Measurements from ENCODE around the gene ANO3.
A peak's percentile ranks its signal among the peaks of the same experiment; 100 is the strongest.

The ANO3 gene

DNA sequence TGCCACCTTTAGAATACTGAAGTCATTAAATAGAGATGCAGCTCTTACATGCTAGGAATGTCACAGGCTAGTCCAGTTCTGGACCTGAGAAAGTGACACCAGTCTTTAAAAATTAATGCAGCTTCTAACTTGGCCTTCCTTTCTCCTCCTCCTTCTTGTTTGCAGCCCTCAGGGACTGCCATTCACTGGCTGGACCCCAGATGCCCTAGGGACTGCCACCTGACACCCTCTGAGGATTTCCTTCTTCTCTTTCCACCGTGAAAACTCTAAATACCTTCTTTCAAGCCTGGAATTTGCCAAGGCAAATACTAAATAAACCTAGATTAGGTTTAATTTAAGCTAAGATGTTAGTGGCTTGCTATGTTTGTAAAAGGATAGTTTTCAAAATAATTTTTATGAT lies 161.7 kb downstream of the ANO3 start:
- DNase-seq (ENCODE audit: low read depth): no peak

DNA sequence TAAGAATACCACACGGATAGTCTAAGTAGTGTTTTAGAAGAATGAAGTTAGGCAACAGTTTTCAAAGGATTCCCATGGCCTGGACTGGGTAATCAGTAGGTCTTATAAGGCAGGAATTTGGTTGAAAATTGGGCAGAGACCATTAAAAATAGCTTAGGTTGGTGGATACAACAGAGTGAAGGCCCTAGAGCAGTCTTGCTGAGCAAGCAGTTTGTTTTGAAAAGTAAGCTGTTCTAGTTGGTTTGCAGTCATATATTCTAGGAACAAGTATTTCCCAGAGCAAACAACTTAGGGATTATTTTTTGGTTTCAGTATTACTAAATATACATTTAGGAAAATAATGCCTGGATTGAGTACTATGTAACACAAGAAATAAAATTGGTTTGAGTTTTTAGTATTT lies 175.3 kb downstream of the ANO3 start:
- no peak for DNase-seq (ENCODE audit: low read depth)

DNA sequence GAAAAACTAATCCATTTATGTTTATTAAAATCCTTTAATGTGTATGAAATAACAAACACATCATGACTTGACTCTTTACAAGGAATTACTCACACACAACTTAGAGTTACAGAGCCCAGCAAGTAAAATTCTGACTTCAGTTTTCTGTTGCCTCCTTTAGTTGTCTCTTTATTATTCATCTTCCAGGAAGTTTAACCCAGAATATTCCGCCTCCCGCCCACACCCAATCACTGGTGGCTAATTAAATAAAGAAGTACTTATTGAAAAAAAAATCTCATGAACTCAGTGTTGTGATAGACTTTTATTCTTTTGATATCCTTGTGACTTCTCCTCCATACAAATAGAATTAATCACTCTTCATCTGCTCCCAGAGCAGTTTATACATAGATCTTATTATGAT lies 178.2 kb downstream of the ANO3 start:
- no peak for DNase-seq (ENCODE audit: low read depth)

DNA sequence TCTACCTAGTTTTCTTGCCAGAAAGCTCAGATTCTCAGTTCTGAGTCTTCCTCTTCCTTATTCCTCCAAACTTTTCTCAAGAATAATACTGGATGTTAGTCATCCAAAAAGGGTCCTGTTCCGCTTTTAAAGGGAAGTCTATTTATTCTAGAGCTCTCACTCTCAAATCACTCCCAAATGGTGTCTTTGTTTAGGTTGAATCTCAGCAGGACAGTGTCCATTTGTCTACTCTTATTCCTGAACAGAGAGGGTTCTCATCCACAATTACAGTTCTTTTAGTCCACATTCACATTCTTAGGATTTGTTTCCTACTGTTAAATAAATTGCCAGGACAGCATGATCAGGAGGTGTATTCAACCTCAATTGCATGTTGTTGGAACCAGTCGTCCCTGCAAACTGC lies 178.8 kb downstream of the ANO3 start:
- no peak for DNase-seq (ENCODE audit: low read depth)

DNA sequence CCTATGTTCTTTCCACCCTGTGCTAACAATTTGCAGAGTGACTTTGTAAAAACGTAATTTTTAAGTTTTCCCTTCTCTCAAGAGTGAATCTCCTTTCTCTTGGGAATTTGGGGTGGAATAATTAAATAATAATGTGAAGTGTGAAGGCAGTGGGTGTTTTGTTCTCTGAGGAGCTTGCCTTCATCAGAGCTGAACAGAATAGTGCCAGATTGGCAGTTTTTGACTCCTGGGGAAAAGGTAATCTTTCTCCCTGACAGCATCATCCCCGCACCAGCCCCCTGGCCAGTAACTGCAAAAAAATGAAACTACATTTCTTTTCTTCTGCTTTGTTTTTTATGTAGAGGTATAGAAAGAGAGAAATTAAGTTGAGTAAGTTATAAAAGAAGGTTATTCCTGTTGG lies 180.3 kb downstream of the ANO3 start:
- no peak for DNase-seq (ENCODE audit: low read depth)

DNA sequence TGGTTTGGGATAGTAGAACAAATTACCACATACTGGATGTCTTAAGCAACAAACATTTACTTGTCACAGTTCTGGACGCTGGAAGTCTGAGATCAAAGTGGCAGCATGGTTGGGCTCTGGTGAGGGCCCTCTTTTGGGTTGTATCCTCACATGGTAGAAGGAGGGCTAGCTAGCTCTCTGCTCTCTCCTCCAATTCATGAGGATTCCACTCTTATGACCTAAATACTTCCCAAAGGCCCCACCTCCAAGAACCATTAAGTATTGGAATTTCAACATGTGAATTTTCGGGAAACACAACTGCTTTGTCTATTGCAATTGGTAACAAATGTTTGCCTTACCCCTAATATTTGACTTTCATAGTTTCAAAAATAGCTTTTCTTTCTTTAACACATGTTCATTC lies 187.5 kb downstream of the ANO3 start:
- no peak for DNase-seq (ENCODE audit: low read depth)

DNA sequence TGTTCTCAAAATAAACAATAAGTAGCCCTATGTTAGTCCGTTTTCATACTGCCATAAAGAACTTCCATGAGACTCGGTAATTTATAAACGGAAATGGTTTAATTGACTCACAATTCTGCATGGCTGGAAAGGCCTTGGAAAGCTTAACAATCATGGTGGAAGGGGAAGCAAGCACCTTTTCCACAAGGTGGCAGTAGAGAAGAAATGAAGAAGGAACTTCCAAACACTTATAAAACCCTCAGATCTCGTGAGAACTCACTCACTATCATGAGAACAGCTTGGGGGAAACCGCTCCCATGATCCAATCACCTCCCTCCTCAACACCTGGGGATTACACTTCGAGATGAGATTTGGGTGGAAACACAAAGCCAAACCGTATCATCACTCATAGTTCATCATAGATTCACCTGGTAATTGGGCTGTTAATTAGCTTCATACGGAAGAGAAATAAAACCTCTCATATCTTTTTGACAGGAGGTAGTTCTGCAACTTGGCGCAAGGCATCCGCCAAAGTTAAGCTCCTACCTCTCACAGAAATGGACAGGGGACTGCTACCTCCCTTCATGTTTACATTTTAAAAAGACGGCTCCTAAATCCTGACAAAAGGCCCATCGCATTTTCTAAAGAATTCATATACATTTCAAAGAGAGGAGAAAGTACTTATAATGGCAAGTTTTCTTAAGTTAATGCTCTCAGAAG lies 191.1 kb downstream of the ANO3 start:
- peak; percentile 47 for DNase-seq (ENCODE audit: low read depth)

DNA sequence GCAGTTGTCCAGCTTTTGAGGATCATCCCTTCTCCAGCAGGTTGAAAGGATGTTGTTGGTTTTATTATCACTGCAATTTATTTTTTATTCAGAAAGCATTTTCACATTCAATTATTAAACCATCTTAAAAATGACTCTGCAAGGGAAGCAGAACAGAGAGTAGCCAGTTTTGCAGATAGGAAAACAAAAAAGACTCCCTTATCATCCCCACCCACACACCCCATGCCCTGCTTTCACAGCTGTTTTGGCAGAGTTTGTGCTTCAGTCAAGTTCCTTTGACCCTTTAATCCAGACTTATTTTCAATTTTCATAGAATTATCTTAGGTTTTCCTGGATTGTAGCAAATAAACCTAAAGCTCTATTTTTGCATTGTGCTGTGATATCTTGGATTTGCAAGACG lies 195.8 kb downstream of the ANO3 start:
- DNase-seq (ENCODE audit: low read depth): no peak

DNA sequence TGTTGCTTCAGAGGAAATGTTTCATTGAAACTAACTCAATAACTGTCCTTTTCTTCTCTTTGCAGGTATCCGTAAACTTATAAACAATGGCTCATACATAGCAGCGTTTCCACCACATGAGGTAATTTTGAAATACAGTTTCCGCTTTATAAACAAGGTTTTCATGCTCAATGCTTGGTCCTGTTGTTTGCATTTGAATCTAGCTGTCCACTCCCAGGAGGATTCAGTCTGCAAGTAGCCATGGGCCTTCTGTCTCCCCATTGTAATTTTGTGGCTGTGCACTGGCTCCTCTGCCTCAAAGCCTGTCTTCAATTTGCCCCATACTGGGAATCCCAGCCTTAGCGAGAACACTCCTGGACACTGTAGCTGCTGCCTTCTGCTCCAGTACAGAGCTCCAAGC lies 205.4 kb downstream of the ANO3 start:
- DNase-seq (ENCODE audit: low read depth): no peak

DNA sequence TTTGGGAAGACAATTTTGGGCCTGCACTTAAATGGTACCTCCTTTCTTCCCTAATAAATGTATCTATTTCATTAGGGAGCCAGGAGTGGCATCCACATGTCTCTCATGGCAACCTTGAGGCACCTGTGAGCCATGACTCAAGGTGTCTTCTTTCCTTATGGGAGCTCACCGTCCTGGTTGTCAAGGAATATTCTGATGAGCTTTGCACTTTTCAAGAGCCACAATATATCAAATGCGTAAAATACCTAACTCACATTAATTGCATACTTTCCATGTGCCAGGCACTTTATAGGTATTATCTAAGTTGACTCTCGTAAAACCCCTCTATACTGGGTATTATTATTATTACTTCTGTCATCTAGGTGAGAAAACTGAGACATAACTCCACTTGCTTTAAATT lies 207.6 kb downstream of the ANO3 start:
- no peak for DNase-seq (ENCODE audit: low read depth)

DNA sequence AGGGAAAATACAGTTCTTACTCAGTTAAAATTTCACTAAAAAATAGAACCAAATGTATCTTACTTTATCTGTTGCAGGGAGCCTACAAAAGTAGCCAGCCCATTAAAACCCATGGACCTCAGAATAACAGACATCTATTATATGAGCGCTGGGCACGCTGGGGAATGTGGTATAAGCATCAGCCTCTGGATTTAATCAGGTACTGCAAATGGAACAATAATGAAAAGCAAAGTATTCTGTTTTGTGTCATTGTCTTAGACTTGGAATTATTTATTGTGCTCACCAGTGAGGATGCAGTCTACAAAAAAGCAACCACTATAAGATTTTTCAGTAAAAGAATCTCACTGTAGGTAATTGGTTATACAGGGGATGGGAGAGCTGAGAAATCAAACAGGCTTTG lies 209.9 kb downstream of the ANO3 start:
- DNase-seq (ENCODE audit: low read depth): no peak

DNA sequence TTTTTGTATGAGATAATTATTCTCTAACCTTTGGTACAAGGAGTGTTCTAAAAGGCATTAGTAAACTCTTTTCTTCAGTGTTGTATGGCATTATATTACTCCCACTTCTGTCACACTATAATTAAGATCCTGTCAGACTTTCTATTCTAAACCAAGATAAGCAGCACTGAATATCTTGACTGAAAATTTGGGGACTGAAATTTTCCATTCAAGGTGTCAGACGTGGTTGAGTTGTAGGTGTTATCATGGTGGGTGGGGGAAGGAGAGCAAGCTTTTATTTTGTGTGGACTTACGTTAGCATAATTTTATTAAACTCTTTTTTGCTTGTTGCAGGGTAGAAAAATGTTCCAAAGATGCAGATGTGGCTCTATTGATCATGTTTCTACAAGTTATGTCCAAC lies 217.2 kb downstream of the ANO3 start:
- no peak for DNase-seq (ENCODE audit: low read depth)

DNA sequence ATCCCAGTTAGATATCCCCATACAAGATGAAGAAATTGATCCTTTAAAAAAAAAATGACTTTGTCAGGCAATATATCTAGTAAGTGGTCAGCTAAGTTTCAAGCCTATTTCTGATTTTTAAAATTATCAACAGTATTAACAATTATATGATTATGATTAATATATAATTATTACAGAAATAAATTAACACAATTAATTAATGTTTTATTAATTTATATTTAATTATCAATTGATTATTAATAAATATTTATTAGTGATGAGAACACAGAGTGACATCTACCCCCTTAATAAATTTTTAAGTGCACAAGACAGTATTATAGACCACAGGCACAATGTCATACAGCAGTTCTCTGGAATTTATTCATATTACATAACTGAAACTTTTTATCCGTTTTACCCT lies 218.1 kb downstream of the ANO3 start:
- no peak for DNase-seq (ENCODE audit: low read depth)

DNA sequence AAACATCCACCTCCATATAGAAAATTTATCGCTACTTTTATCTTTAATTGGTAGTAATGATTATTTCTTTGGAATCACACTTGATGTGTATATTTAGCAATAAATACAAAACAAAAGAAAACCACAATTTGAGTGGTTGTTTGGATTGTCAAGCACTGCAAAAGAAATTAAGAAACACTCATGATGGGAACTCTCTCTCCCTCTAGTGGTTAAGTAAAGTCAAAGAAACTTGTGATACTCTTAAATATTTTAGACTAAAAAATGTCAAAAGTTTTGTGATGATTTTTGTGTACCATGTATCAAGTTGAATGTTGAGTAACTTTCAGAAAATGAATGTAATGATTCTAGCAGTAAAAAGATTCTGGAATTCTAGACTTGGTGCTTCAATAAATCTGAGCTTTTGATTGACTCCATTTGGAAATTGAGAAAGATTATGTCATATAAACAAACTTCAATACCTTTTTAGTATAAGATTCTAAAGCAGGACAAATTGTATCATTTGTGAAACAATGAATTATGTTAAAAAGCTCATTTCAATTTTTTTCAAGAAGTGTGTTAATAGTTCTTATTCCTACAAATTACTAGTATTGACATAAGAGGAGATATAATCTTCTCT lies 219.4 kb downstream of the ANO3 start:
- no peak for DNase-seq (ENCODE audit: low read depth)

DNA sequence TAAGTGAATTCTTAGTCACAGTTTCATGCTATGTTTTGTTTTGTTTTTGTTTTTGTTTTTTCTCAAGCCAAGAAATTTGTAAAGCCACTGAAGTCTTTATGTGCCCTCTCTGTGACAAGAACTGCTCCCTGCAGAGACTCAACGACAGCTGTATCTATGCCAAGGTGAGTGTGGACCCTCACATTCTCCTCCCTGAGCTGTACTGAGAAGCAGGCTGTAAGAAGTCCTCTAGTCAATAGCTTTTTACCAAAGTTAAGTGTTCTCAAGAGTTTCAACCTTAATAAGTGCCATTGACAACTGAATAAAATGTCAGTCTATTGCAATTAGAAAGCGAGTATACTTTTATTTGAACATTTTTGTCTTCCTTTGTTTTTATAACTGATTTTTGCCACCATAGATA lies 221.3 kb downstream of the ANO3 start:
- no peak for DNase-seq (ENCODE audit: low read depth)

DNA sequence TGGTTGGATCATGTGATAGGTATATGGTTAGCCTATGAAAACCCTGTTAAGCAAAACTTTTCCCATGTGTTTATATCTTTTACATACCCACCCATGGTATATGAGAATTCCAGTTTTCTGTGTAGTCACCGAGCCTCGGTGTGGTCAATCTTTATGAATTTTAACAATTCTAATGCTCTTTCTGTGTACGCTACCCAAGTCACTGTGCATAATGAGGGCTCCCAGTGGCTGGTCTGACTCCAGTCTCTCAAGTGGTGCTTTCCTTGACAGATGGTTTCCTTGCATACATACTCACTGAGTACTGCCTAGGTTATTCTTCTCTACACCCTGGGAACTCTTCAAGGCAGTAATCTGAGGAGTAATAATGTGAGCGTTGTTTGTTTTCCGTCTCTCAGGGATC lies 222.5 kb downstream of the ANO3 start:
- no peak for DNase-seq (ENCODE audit: low read depth)

DNA sequence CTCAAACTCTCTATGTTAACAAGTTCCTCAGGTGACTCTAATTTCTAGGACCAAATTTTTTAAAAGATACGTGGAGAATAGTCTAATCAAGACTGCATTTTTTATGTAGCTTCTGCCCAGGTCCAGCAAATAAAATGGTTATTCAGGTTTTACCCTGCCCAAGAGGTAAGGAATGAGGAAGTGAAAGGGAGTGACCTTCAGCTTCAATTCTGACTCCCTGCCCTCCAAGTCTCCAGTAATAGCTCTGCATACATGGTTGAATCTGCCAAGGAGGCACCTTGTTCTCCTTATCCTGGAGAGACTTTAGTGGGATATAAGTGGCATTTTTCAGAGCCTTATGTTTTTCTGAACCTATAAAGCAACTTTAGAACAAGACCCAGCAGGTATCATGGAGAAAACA lies 224.7 kb downstream of the ANO3 start:
- no peak for DNase-seq (ENCODE audit: low read depth)

DNA sequence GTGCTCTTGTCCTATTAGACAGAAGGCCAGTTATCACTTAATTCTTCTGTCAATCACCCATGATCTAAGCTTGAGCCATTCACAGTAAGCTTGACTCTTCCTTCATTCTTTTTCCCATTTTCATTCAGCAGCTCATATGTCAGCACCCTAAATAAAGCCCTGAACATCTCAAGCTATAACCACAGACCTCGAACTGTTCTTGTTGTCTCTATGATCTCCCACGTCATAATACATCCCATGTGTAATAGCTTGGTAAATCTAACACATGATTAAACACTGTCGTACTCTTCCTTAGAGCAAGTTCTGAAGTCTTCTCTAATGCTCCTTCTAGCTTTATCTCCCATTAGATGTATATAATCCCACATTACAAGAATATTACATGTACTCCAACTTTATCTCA lies 225.7 kb downstream of the ANO3 start:
- peak; percentile 19 for DNase-seq (ENCODE audit: low read depth)

DNA sequence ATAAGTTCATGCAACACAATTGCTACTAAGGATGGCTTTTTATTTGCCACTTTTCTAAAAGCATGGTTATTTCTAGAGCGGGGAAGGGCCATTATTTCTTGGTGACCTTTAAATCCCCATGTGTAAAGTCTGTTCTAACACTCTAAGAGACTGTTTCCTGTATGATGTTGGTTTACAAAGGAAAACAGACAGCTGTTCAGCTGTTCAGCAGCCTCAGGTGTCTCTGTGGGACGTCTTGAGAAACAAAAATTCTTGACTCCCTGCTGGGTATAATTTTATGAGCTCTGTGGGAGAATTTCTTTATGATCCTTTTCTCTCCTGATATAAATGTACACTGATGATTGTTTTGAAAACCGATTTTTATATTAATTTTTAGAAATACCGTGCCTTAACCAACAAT lies 226.3 kb downstream of the ANO3 start:
- DNase-seq (ENCODE audit: low read depth): no peak

DNA sequence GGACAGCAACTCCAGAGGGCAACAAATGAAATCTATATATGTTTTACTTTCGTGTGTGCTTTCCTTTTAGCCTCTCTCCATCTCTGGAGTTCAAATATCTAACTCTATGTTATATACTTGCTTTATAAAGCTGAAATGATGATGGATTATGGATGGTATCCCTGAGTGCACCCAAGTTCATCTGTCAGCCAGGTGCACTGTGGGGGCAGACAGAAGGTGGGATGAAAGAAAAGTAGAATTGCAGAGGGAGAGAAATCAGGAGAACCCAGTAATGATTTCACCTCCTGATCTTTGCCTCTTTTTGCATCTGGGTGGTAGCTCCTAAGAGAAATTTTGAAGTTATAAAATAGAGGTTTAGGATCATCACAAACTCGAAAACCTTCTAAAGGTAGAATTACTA lies 237.7 kb downstream of the ANO3 start:
- DNase-seq (ENCODE audit: low read depth): no peak

DNA sequence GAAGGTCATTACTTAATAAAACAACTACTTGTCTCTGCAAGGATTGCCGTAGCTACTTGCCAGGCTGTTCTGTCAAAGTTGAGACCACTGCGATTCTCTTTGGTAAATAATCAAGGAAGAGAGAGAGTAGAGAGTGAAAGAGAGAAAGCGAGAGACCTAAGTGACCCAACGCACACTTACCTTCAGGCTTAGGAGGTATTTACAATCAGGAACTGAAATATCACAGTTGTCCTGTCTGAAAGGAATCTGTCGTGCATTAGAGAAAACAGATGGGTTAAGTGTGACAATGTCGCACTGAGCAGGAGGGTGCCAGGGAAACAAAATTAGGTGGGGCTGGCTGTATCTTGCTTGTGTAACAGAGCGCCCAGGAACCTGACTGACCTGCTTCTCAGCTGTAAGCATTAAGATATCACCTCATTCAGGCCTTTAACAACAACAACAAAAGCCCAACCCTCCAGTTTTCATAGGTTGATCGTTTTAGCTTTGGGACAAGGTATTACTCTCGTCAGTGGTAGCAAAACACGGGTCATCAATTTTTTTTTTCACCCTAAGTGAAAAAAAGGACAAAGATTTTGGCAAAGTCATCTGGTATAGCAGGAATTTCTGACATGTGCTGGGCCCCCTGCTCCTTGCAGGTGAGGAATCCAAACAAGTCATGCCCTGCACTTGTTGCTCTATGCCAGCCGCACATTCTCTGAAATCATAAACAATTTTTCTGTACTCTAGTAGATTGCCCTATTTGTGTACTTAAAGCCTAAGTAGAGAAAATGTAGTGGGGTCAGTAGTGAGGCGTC lies 240.1 kb downstream of the ANO3 start, which contains the start of gene MUC15:
TSS of gene MUC15 (minus strand) at position 403 of the 794 bp plus-strand sequence. CDS start 5,169 bp downstream, outside the sequence.
- no peak for DNase-seq (ENCODE audit: low read depth)

DNA sequence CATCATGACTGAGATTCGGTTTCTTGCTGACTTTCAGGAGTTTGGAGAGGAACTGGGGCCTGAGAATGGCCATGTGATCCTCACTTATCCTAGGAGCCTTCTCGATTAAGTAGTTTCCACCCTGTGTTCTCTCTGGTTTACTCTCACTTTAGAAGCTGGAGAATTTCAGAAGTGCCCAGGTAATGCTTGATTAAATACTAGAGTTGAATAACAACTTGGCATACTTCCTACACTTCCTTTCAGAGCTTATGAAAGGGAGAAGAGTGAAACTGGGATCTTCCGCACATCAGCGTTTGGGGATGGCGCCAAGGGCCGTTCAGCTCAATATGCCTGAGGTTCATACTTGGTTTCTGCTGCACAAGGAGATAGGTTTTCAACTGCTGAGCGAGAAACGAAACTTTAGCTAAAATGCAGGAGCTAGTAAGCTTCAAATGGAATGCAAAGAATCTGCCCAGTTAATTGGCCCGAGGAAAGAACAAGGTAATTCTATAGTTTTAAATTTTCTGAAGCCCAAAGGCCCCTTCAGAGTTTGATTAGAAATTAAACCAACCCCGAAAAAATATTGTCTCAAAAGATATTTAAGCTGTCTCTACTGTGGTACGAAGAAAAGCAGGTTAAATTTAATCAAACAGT lies 241.0 kb downstream of the ANO3 start:
- DNase-seq (ENCODE audit: low read depth): no peak

DNA sequence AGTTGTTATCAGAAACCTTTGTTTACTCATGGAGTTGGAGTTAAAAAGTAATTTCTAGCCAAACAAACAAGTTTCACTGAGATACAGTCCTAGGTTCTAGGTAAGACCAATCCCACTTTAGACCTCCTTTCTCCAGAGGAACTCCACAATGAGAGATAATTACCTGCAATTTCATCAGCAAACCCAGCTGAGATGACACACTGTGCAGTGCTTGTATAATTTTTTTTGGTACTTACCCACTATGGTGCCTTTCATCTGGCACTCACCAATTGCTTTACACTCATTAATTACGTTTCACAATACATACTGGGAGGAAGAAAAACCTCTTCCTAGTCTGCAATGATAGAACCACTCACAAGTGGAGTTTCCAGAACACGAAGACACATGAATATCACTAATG lies 242.0 kb downstream of the ANO3 start:
- no peak for DNase-seq (ENCODE audit: low read depth)
